CD4-positive, alpha-beta T cell treated with Interferon gamma for 1 hour (primary cell): ENCODE measurements around the gene LYPD1.

Experiments used
- DNase-seq: peaks from one replicate; pipeline ENCODE4 v3.0.0-alpha.2; 2020

LYPD1 gene

GRCh38 chr2:132668189-132668823 is 1.7 kb downstream of the LYPD1 start:
- no peak for DNase-seq

GRCh38 chr2:132667706-132668105 is 2.3 kb downstream of the LYPD1 start:
- no peak for DNase-seq

GRCh38 chr2:132665401-132666140 is 4.4 kb downstream of the LYPD1 start:
- DNase-seq: no peak

GRCh38 chr2:132664096-132664495 is 5.9 kb downstream of the LYPD1 start:
- no peak for DNase-seq

GRCh38 chr2:132662732-132663131 is 7.3 kb downstream of the LYPD1 start:
- no peak for DNase-seq

GRCh38 chr2:132659331-132659730 is 10.7 kb downstream of the LYPD1 start:
- DNase-seq: no peak

GRCh38 chr2:132656266-132656975 is 13.6 kb downstream of the LYPD1 start:
- DNase-seq: no peak

- no peak for DNase-seq
Measured at GRCh38 chr2:132654968-132655367, 15.0 kb downstream of the LYPD1 start.

- no peak for DNase-seq
Measured at GRCh38 chr2:132654335-132654734, 15.7 kb downstream of the LYPD1 start.

- no peak for DNase-seq
Measured at GRCh38 chr2:132652474-132652873, 17.5 kb downstream of the LYPD1 start.

- DNase-seq: no peak
Measured at GRCh38 chr2:132651115-132652045, 18.6 kb downstream of the LYPD1 start.

GRCh38 chr2:132646540-132647108 is 23.4 kb downstream of the LYPD1 start:
- no peak for DNase-seq

GRCh38 chr2:132645722-132646539 is 24.1 kb downstream of the LYPD1 start:
- DNase-seq: peak; percentile 19

- DNase-seq: no peak
Measured at GRCh38 chr2:132645176-132645575, 24.8 kb downstream of the LYPD1 start.

GRCh38 chr2:132642415-132642814 is 27.6 kb downstream of the LYPD1 start:
- DNase-seq: no peak

GRCh38 chr2:132641819-132642218 is 28.2 kb downstream of the LYPD1 start:
- DNase-seq: no peak

GRCh38 chr2:132640116-132640515 is 29.9 kb downstream of the LYPD1 start:
- no peak for DNase-seq

- DNase-seq: no peak
Measured at GRCh38 chr2:132638313-132639040, 31.5 kb downstream of the LYPD1 start.

GRCh38 chr2:132636346-132636745 is 33.7 kb downstream of the LYPD1 start:
- no peak for DNase-seq

GRCh38 chr2:132633635-132634034 is 36.4 kb downstream of the LYPD1 start:
- no peak for DNase-seq
